ENCODE results near the gene CAPN3. TPM values are rescaled to one million over a fixed set of nuclear protein-coding genes. Genes with fewer than 3 reads are reported as not detected.
A peak's percentile ranks its signal among the peaks of the same experiment; 100 is the strongest.

The CAPN3 gene
- total RNA-seq, 1 donor from 2014 or later = 1.8 TPM

DNA sequence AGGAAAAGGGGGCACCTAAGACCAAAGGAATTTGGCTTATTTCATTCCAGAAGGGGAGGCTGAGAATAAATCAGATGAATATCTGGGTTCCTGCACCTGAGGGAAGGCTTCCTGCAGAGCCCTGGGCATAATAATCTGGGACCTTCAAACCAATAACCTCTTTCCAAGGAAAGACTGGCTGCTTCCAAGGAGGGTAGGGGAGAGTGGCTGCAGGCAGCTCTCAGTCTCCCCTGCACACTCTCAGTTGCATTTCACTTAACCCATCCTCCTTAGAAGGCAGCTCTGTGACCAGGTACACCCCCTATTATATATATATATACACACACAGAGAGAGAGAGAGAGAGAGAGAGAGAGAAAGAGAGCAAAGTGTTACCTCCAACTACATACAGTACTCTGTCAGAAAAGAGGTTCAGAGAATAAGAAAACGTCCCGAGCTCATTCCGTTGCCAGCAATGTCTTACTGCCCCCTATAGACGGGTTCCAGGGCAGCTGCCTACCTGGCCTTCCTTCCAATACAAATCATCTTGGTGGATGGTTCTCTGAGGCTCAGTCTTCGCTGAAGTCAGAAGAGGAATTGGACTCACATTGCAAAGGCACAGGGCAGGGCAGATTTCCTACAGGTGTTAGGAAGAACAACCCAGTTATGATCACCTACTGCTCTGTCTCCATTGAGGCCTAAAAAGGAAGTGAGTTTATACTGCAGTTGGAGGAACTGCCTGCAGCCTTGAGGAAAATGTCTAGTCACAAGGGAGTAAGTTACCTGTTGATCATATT lies 26.1 kb downstream of the CAPN3 start:
- no peak overlapping the region for H3K4me3 Mint-ChIP-seq (ENCODE audit: low read depth)
- no peaks in the 10 kb centered on the region for H3K9me3 Mint-ChIP-seq
- H3K27ac Mint-ChIP-seq = no peak overlapping the region
- intact Hi-C loops (cut with micrococcal nuclease) = no loop called here
- no peak for DNase-seq (ENCODE audit: low spot score)
- no peaks in the 10 kb centered on the region for H3K4me1 Mint-ChIP-seq (ENCODE audit: low read depth)
- no peaks in the 10 kb centered on the region for H3K36me3 Mint-ChIP-seq (ENCODE audit: low read depth)
- H3K27me3 Mint-ChIP-seq (ENCODE audit: low read depth) = no peaks in the 10 kb centered on the region

DNA sequence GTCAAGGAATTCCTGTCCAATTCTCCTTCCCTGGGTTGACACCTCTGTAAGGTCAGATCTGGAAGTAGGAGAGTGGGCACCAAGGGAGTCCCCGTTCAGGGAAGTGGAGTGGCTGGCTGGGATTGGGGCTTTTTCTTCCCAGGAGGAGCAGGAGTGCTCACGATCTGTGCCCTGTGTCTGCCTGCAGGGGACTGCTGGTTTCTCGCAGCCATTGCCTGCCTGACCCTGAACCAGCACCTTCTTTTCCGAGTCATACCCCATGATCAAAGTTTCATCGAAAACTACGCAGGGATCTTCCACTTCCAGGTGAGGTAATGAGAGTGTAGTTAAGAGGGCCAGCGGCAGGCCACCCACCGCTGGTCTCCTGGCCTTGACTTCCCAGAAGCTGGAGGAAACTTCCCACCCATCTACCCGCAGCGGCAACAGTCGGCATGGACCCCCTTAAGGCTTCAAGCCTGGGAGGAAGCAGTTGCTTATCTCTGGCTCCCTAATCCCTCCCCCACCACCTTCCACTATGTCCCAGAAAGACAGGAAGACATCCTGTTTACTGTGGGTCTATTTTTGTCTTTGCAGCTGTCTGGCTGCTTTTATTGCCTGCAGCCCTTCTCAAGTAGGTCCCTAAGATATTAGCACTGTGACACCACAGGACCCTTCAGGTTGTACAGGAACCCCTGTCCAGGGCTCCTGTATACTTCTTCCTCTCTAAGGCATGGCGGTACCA lies 26.8 kb downstream of the CAPN3 start:
- intact Hi-C loops (cut with micrococcal nuclease) = no loop called here
- Mint-ChIP-seq H3K4me3 (ENCODE audit: low read depth) (no peak overlapping the region), H3K4me1 (ENCODE audit: low read depth) (no peaks in the 10 kb centered on the region), H3K27ac (no peak overlapping the region), H3K9me3 (no peaks in the 10 kb centered on the region), H3K36me3 (ENCODE audit: low read depth) (no peaks in the 10 kb centered on the region), H3K27me3 (ENCODE audit: low read depth) (no peaks in the 10 kb centered on the region)
- DNase-seq (ENCODE audit: low spot score) = no peak

DNA sequence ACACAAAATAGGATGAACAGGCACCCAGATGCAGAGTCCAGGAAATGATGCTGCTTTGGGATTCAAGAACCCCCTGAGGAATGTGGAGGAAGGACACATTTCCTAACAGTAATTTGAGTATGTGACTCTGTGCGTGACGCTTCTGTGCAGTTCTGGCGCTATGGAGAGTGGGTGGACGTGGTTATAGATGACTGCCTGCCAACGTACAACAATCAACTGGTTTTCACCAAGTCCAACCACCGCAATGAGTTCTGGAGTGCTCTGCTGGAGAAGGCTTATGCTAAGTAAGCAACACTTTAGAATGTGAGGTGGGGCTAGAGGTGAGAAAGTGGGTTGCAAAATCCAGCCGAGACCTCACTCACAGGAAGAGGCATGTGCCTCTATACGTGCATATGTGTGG lies 28.3 kb downstream of the CAPN3 start:
- no peaks in the 10 kb centered on the region for H3K36me3 Mint-ChIP-seq (ENCODE audit: low read depth)
- no peaks in the 10 kb centered on the region for H3K9me3 Mint-ChIP-seq
- no peaks in the 10 kb centered on the region for H3K27me3 Mint-ChIP-seq (ENCODE audit: low read depth)
- intact Hi-C loops (cut with micrococcal nuclease) = no loop called here
- H3K4me1 Mint-ChIP-seq (ENCODE audit: low read depth) = no peaks in the 10 kb centered on the region
- DNase-seq (ENCODE audit: low spot score) = no peak
- H3K27ac Mint-ChIP-seq = no peak overlapping the region
- no peak overlapping the region for H3K4me3 Mint-ChIP-seq (ENCODE audit: low read depth)

DNA sequence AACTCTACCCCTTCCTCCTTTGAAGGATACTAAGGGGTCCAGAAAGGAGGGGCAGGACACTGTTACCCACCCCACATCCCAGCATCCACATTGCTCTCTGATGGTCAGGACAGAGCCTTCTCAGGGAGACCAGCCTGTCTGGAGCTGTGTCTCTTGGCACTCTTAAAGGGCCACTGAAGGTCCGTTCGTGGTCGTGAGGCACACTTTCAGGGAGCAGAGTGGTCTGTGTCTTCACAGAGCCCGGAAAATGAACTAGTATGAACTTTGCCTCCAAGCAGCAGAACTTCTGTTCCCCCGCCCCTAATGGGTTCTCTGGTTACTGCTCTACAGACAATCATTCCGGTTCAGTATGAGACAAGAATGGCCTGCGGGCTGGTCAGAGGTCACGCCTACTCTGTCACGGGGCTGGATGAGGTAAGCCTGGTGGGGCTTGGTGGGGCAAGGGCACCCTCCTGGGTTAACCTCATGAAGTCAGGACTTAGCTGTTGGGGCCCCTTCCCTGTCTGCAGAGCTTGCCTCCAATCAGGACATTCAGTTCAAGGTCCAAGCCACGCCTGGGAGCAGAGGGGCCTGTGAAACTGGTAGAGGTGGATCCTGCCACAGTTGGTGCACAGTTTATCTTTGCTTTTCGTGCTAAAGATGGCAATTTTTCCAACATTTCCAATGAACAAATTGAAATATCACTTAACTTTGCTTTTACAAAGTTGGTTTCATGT lies 33.2 kb downstream of the CAPN3 start:
- intact Hi-C loops (cut with micrococcal nuclease) = no loop called here
- H3K27me3 Mint-ChIP-seq (ENCODE audit: low read depth) = no peaks in the 10 kb centered on the region
- no peak overlapping the region for H3K27ac Mint-ChIP-seq
- H3K4me3 Mint-ChIP-seq (ENCODE audit: low read depth) = no peak overlapping the region
- H3K36me3 Mint-ChIP-seq (ENCODE audit: low read depth) = no peaks in the 10 kb centered on the region
- DNase-seq (ENCODE audit: low spot score) = no peak
- no peaks in the 10 kb centered on the region for H3K4me1 Mint-ChIP-seq (ENCODE audit: low read depth)
- no peaks in the 10 kb centered on the region for H3K9me3 Mint-ChIP-seq

DNA sequence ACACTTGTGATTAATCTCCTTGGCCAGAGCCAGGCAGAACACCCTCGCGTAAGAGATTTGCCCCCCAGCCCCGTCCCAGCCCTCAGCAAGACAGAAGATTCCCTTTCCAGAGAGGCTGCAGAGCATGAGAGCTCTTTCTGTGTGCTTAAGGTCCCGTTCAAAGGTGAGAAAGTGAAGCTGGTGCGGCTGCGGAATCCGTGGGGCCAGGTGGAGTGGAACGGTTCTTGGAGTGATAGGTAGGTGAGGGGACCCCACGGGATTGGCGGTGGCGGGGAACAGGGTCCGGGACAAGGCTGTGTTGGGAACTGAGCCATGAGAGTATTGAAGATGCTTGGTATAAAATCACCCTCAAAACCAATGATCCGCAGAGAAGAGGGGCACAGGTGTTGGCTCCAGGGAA lies 34.8 kb downstream of the CAPN3 start:
- intact Hi-C loops (cut with micrococcal nuclease) = no loop called here
- no peaks in the 10 kb centered on the region for H3K36me3 Mint-ChIP-seq (ENCODE audit: low read depth)

DNA sequence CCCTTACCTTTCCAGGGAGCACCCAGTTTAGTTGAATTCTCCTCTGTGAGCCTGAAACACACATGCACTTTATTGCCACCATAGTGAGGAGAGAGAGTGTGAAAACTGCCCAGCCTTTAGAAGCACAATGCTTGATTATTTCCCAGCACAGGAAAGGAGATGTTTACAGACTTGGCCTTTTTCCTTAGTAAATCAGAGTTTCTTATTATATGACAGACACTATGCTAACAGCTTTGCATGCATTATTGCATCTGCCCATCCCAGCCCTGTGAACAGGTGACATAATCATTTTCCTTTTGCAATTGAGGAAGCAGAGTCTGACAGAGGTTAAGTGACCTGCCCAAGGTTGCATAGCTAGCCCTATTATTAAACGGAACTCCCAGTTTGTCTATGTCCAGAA lies 36.5 kb downstream of the CAPN3 start:
- Mint-ChIP-seq H3K4me1 (ENCODE audit: low read depth) (peaks cover 1% of the 10 kb centered on the region), H3K36me3 (ENCODE audit: low read depth) (no peaks in the 10 kb centered on the region), H3K4me3 (ENCODE audit: low read depth) (no peak overlapping the region), H3K9me3 (no peaks in the 10 kb centered on the region), H3K27ac (no peak overlapping the region), H3K27me3 (ENCODE audit: low read depth) (no peaks in the 10 kb centered on the region)
- intact Hi-C loops (cut with micrococcal nuclease) = no loop called here
- no peak for DNase-seq (ENCODE audit: low spot score)

More for the DNA sequence above, 34.8 kb downstream of the CAPN3 start:
- no peak overlapping the region for H3K27ac Mint-ChIP-seq
- no peak for DNase-seq (ENCODE audit: low spot score)
- no peaks in the 10 kb centered on the region for H3K9me3 Mint-ChIP-seq
- no peaks in the 10 kb centered on the region for H3K4me1 Mint-ChIP-seq (ENCODE audit: low read depth)
- H3K4me3 Mint-ChIP-seq (ENCODE audit: low read depth) = no peak overlapping the region
- no peaks in the 10 kb centered on the region for H3K27me3 Mint-ChIP-seq (ENCODE audit: low read depth)

DNA sequence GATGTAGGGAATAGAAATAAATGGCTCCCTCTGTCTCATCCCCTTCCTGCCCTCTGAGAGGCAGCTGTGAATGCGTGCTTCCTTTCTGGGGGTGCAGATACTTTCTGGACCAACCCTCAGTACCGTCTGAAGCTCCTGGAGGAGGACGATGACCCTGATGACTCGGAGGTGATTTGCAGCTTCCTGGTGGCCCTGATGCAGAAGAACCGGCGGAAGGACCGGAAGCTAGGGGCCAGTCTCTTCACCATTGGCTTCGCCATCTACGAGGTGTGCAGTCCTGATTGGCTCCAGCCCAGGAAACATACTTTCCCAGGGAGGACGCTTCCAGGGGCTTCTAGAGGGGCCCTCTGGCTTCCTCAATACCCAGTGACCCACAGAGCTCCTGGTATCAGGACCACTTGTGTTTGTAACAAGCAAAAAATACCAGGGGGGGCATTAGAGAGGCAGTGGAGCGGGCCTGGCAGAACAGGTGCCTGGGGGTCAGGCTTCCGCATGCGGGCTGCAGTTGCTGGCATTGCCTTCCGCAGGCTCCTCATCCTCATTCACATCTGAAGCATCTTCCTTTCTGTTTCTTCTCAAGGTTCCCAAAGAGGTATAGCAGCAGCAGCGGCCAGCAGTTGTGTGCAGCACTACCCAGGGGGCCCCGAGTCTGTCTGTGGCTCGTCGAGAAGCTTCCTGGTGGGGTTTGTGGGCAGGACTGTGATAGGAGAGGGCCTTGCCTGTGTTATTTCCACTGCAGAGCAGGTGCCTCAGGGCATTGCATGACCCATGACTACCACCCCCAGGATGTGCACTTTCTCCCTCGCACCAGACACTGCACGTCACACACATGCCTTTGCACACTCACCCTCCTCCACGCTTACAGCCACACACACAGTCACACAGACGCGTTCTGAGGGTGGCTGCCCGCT lies 42.5 kb downstream of the CAPN3 start:
- no peaks in the 10 kb centered on the region for H3K9me3 Mint-ChIP-seq
- no peaks in the 10 kb centered on the region for H3K27me3 Mint-ChIP-seq (ENCODE audit: low read depth)
- no peak for DNase-seq (ENCODE audit: low spot score)
- no peaks in the 10 kb centered on the region for H3K36me3 Mint-ChIP-seq (ENCODE audit: low read depth)
- peak overlapping the region; percentile 43 for H3K4me3 Mint-ChIP-seq (ENCODE audit: low read depth)
- H3K4me1 Mint-ChIP-seq (ENCODE audit: low read depth) = peaks cover 4% of the 10 kb centered on the region
- intact Hi-C loops (cut with micrococcal nuclease) = no loop called here
- no peak overlapping the region for H3K27ac Mint-ChIP-seq

DNA sequence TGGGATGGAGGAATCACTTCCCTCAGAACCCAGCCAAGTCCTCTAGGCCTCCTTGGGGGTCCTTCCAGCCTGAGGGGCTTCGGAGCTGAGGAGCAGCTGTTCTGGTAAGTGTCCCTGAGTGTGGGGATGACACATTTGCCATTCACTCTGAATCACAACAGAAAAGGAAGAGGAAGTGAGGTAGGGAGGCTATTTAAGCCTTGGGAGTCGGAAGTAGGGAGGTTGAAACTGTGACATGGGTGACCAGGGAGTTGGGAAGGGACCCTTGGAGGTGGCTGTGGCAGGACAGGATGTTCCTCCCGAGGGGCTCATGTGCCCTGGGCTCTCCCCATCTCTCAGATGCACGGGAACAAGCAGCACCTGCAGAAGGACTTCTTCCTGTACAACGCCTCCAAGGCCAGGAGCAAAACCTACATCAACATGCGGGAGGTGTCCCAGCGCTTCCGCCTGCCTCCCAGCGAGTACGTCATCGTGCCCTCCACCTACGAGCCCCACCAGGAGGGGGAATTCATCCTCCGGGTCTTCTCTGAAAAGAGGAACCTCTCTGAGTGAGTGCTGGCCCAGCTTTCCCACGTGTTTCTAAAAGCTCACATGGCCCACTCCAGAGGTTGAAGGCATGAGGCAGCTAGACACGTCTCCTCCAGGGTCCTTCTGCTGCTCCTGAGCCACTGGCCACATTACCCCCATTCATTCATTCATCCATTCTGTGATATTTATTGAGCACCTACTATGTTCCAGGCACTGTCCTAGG lies 43.3 kb downstream of the CAPN3 start:
- H3K9me3 Mint-ChIP-seq = no peaks in the 10 kb centered on the region
- H3K27me3 Mint-ChIP-seq (ENCODE audit: low read depth) = no peaks in the 10 kb centered on the region
- no peak overlapping the region for H3K4me3 Mint-ChIP-seq (ENCODE audit: low read depth)
- no peaks in the 10 kb centered on the region for H3K36me3 Mint-ChIP-seq (ENCODE audit: low read depth)
- peaks cover 4% of the 10 kb centered on the region for H3K4me1 Mint-ChIP-seq (ENCODE audit: low read depth)
- intact Hi-C loops (cut with micrococcal nuclease) = no loop called here
- DNase-seq (ENCODE audit: low spot score) = no peak
- H3K27ac Mint-ChIP-seq = no peak overlapping the region

DNA sequence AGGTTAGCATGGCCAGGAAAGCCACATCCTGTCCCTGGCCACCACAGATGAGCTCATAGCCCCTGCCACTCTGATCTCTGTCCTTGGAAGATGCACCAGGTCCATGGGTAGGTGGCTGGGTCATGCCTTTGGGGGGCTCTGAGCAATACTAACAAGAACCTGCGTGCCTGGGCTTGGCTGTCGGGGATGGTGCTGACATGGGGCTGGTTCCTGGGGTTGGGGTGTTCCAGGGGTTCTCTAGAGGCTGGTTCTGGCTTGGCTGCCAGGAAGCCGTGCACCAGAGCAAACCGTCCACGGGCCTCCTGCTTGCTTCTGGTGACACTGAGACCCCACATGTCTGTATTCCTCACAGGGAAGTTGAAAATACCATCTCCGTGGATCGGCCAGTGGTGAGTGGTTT lies 44.1 kb downstream of the CAPN3 start:
- no peaks in the 10 kb centered on the region for H3K36me3 Mint-ChIP-seq (ENCODE audit: low read depth)
- no peaks in the 10 kb centered on the region for H3K27me3 Mint-ChIP-seq (ENCODE audit: low read depth)
- no peak for DNase-seq (ENCODE audit: low spot score)
- intact Hi-C loops (cut with micrococcal nuclease) = no loop called here
- H3K4me1 Mint-ChIP-seq (ENCODE audit: low read depth) = peaks cover 4% of the 10 kb centered on the region
- H3K4me3 Mint-ChIP-seq (ENCODE audit: low read depth) = no peak overlapping the region
- no peaks in the 10 kb centered on the region for H3K9me3 Mint-ChIP-seq
- no peak overlapping the region for H3K27ac Mint-ChIP-seq

DNA sequence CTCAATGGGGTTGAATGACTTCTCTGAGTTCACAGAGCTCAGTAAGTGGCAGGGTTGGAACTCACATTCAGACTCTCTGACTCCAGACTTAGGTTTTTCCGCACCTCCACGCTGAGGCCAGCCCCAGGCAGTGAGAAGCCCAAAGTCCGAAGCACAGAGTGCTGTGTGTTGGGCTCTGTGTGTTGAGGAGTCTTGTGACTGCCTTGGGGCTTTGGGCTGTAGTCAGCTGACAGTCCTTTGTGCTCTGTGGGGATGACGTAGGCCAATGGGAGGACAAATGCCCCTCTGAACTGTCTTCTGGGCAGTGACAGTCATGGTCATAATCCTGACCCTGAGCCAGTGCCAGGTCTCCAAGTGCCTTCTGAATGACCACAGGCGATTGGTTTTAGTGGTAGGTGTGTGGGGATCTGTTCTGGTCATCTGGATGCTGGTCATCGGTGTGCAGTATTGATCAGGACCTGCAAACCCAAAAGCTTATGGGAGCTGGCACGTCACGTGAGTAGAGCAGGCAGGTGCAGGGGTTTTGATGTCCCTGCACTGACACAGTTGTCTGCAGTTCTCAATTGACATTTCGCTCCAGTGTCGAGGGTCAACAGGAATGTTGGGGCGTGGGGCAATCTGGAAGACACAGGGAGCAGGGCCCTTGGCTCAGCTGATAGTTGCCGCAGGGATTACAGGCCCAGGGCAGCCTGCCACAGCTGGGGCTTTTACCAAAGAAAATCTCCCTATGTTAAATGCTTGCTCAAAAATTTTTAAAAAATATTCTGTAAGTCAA lies 45.3 kb downstream of the CAPN3 start:
- no peak for DNase-seq (ENCODE audit: low spot score)
- no peak overlapping the region for H3K27ac Mint-ChIP-seq
- no peaks in the 10 kb centered on the region for H3K36me3 Mint-ChIP-seq (ENCODE audit: low read depth)
- H3K9me3 Mint-ChIP-seq = no peaks in the 10 kb centered on the region
- peaks cover 4% of the 10 kb centered on the region for H3K4me1 Mint-ChIP-seq (ENCODE audit: low read depth)
- H3K4me3 Mint-ChIP-seq (ENCODE audit: low read depth) = no peak overlapping the region
- intact Hi-C loops (cut with micrococcal nuclease) = no loop called here
- H3K27me3 Mint-ChIP-seq (ENCODE audit: low read depth) = no peaks in the 10 kb centered on the region

DNA sequence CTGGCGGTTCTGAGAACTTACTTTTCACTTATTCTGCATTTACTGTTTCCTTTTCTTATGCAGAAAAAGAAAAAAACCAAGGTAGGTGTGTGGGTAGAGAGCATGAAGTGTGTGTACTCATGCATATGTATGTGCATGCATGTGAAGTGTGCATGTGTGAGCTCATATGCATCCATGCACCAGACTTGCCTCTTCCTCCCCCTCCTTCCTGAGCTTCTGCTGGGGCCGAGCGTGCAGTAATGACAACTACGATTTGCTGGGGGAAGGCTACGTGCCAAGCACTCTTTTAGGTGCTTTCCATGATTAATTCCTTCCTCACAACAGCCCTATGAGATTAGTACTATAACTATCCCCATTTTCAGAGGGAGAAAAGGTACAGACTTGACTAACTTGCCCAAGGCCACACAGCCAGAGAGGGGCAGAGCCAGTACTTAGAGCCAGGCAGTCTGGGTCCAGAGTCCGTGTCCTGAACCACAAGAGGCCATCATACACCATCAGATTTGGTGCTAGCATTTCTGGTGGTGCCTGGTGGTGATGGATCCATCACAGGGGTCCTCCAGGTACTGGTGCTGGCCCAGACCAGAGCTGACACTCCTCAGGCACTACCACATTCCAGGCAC lies 46.7 kb downstream of the CAPN3 start:
- peaks cover 3% of the 10 kb centered on the region for H3K4me1 Mint-ChIP-seq (ENCODE audit: low read depth)
- H3K27me3 Mint-ChIP-seq (ENCODE audit: low read depth) = no peaks in the 10 kb centered on the region
- no peak overlapping the region for H3K4me3 Mint-ChIP-seq (ENCODE audit: low read depth)
- intact Hi-C loops (cut with micrococcal nuclease) = no loop called here
- H3K27ac Mint-ChIP-seq = no peak overlapping the region
- no peak for DNase-seq (ENCODE audit: low spot score)
- no peaks in the 10 kb centered on the region for H3K9me3 Mint-ChIP-seq
- H3K36me3 Mint-ChIP-seq (ENCODE audit: low read depth) = no peaks in the 10 kb centered on the region

Measured in activated T-helper 2 cell treated with anti-CD3 and anti-CD28 coated beads, Interferon-gamma antibody, Interleukin-2, Interleukin-4, amounts not matched to agents 10 μg/mL and 5 μg/mL and 100 μg/mL, durations not matched to agents 14 hours and 24 hours and 36 hours (primary cell).